Measurements from ENCODE around the gene C1QTNF1. TPM values are rescaled to one million over a fixed set of nuclear protein-coding genes. Genes with fewer than 3 reads are reported as not detected.

The C1QTNF1 gene
- total and polyA plus RNA-seq, 4 donors, result 7.4 to 84.5 (median 30.0) TPM

DNA sequence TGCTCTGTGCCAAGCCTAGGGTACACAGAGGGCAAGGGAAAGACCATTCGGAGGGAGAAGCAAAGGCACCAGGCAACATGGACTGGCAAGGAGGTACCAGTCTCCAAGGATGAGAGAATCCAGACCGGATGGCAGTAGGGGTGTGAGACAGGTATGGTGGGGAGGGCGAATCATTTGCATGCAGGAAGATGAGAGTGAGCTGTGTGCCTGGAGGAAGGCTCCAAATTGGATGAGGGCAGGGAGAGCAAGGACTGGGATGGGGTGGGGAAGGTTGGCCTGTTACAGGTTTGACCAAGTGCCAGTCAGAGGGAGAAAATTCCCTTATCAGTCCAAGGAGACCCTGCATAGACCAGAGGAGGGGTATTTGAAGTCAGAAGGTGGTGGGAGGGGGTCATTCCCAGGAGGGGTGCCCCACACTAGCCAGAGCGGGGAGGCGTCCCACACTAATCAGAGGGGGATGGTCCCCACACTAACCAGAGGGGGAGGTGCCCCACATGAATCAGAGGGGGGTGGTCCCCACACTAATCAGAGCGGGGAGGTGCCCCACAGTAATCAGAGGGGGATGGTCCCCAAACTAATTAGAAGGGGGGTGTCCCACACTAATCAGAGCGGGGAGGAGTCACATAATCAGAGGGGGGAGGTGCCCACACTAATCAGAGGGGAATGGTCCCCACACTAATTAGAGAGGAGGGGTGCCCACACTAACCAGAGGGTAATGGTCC lies 15.1 kb upstream of the C1QTNF1 start:
- peak overlapping the region; percentile 86 to 97 for H3K27ac ChIP-seq (ENCODE audit: low read depth in 1 of 2, low read length in 1 of 2)
- H3K9me3 ChIP-seq (ENCODE audit: control insufficient read depth in 4 of 4, insufficient read depth in 3 of 4, low read length in 3 of 4), result no peaks in the 10 kb centered on the region
- peak overlapping the region; percentile 89 for H3K9ac ChIP-seq (ENCODE audit: insufficient read depth in 1 of 2, low read length in 2 of 2)
- peak overlapping the region; percentile 83 for H3K4me3 ChIP-seq
- no peaks in the 10 kb centered on the region for H3K27me3 ChIP-seq (ENCODE audit: control insufficient read depth in 3 of 3, insufficient read depth in 3 of 3, low read length in 2 of 3)
- 40 to 48% methylated on average over 5 to 7 of the region's 7 CpGs for WGBS, 2 donors
- peaks cover 0 to 5% (median 4%) of the 10 kb centered on the region in 4 donors for H3K36me3 ChIP-seq (ENCODE audit: control insufficient read depth in 4 of 4, insufficient read depth in 4 of 4, low read length in 4 of 4)
- DNase-seq, result no peak
- ATAC-seq (ENCODE audit: insufficient read depth, low FRiP score), result no peak
- TF ChIP-seq, protein P1, sequence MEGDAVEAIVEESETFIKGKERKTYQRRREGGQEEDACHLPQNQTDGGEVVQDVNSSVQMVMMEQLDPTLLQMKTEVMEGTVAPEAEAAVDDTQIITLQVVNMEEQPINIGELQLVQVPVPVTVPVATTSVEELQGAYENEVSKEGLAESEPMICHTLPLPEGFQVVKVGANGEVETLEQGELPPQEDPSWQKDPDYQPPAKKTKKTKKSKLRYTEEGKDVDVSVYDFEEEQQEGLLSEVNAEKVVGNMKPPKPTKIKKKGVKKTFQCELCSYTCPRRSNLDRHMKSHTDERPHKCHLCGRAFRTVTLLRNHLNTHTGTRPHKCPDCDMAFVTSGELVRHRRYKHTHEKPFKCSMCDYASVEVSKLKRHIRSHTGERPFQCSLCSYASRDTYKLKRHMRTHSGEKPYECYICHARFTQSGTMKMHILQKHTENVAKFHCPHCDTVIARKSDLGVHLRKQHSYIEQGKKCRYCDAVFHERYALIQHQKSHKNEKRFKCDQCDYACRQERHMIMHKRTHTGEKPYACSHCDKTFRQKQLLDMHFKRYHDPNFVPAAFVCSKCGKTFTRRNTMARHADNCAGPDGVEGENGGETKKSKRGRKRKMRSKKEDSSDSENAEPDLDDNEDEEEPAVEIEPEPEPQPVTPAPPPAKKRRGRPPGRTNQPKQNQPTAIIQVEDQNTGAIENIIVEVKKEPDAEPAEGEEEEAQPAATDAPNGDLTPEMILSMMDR (IDR thresholded peaks at IDR 0.05; ENCODE audit: control extremely low read depth, extremely low read depth), result no peak
- H3K4me1 ChIP-seq (ENCODE audit: control insufficient read depth in 5 of 5, insufficient read depth in 5 of 5, low read length in 5 of 5), result peaks cover 0 to 29% (median 19%) of the 10 kb centered on the region in 5 donors

DNA sequence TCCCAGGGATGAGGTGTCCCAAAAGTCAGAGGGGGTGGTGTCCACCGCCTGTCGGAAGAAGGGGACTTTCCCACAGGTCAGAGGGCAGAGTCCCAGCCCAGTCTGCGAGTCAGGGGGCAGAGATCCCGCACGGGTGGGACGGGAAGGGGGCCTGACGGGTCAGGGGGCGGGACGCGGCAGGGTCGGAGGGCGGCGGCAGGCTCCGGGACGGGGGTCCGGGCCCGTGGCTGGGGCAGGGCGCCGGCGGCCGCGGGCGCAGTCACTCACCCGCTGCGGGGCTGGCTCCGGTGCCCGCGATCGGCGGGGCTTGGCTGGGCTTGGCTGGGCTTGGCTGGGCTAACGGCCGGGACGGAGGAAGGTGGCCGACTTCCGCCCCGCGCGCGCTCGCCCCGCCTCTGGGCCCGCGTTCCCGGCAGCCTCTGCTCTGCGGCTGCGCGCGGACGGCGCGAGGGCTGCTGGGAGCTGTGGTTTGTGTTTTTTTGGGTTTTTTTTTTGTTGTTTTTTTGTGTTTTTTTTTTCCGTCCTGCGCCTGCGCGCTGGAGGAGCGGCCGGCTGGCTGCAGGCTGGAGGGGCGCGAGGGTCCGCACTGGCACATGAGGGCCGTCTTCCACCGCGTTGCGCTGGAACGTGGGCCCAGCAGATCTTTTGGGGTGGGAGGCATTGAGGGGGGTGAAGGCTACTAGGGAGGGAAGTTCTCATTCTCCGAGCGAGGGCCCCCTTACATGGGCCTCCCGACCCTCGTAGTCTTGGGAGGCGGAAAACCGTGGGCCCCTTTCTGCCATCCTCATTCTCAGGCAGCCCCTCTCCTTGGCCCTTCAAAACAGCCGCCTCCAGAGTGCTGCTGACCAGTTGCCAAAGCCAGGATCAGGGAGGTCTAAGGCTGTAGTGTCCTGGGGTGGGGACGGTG lies 14.3 kb upstream of the C1QTNF1 start, which contains the start of gene CANT1:
TSS of gene CANT1 (minus strand) at position 368 of the 907 bp plus-strand sequence. CDS start 12,142 bp downstream, outside the sequence.
- Histone ChIP-seq H3K4me1 (ENCODE audit: control insufficient read depth in 5 of 5, insufficient read depth in 5 of 5, low read length in 5 of 5) (peaks cover 0 to 29% (median 19%) of the 10 kb centered on the region in 5 donors), H3K36me3 (ENCODE audit: control insufficient read depth in 4 of 4, insufficient read depth in 4 of 4, low read length in 4 of 4) (peaks cover 0 to 5% (median 4%) of the 10 kb centered on the region in 4 donors), H3K9ac (ENCODE audit: insufficient read depth in 1 of 2, low read length in 2 of 2) (peak within 1 kb of the TSS; percentile 89), H3K27me3 (ENCODE audit: control insufficient read depth in 3 of 3, insufficient read depth in 3 of 3, low read length in 2 of 3) (no peaks in the 10 kb centered on the region), H3K27ac (ENCODE audit: low read depth in 1 of 2, low read length in 1 of 2) (peak within 1 kb of the TSS; percentile 86 to 97), H3K4me3 (peak within 1 kb of the TSS; percentile 83), H3K9me3 (ENCODE audit: control insufficient read depth in 4 of 4, insufficient read depth in 3 of 4, low read length in 3 of 4) (no peaks in the 10 kb centered on the region)
- TF ChIP-seq, protein P1 (IDR thresholded peaks at IDR 0.05; ENCODE audit: control extremely low read depth, extremely low read depth), result no peak
- peak; percentile 92 to 96 (median 95) for DNase-seq
- WGBS, 2 donors, result 1% methylated on average over 57 to 73 of the region's 73 CpGs
- peak; percentile 90 for ATAC-seq (ENCODE audit: insufficient read depth, low FRiP score)

DNA sequence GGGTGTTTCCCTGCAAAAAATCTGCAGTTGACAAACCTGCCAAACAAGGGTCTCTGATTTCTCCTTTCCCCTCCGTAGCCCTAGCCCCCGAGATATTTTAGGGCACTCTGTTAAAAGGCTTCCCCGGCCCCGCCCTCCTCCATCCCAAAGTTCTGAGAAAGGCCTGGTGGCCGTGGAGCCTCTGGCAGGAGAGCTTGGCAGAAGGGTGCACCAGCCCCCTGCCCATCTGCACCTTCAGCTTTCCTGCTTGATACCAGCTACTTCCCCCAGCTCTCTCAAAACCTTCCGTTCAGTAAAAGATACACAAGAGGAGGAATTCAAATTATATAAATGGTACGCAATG lies 13.7 kb upstream of the C1QTNF1 start:
- Histone ChIP-seq H3K4me1 (ENCODE audit: control insufficient read depth in 5 of 5, insufficient read depth in 5 of 5, low read length in 5 of 5) (peaks cover 0 to 26% (median 19%) of the 10 kb centered on the region in 5 donors), H3K27ac (ENCODE audit: low read depth in 1 of 2, low read length in 1 of 2) (peak overlapping the region in 1 of 2 donors; percentile 78), H3K36me3 (ENCODE audit: control insufficient read depth in 4 of 4, insufficient read depth in 4 of 4, low read length in 4 of 4) (peaks cover 0 to 5% (median 4%) of the 10 kb centered on the region in 4 donors), H3K9me3 (ENCODE audit: control insufficient read depth in 4 of 4, insufficient read depth in 3 of 4, low read length in 3 of 4) (no peaks in the 10 kb centered on the region), H3K4me3 (no peak overlapping the region), H3K9ac (ENCODE audit: insufficient read depth in 1 of 2, low read length in 2 of 2) (peak overlapping the region; percentile 11 to 65), H3K27me3 (ENCODE audit: control insufficient read depth in 3 of 3, insufficient read depth in 3 of 3, low read length in 2 of 3) (no peaks in the 10 kb centered on the region)
- ATAC-seq (ENCODE audit: insufficient read depth, low FRiP score) (no peak), DNase-seq (no peak)
- TF ChIP-seq, protein P1 (IDR thresholded peaks at IDR 0.05; ENCODE audit: control extremely low read depth, extremely low read depth), result no peak
- 53 to 66% methylated on average over 7 of the region's 7 CpGs for WGBS, 2 donors
